Activated T-cell treated with anti-CD3 and anti-CD28 coated beads for 1 hour (primary cell): ENCODE results near the gene KCNS1.

ENCODE experiments used
- DNase-seq: peaks from one replicate; pipeline ENCODE4 v3.0.0-alpha.2; 2020; ENCODE audit warnings: low read depth

The KCNS1 gene

DNA sequence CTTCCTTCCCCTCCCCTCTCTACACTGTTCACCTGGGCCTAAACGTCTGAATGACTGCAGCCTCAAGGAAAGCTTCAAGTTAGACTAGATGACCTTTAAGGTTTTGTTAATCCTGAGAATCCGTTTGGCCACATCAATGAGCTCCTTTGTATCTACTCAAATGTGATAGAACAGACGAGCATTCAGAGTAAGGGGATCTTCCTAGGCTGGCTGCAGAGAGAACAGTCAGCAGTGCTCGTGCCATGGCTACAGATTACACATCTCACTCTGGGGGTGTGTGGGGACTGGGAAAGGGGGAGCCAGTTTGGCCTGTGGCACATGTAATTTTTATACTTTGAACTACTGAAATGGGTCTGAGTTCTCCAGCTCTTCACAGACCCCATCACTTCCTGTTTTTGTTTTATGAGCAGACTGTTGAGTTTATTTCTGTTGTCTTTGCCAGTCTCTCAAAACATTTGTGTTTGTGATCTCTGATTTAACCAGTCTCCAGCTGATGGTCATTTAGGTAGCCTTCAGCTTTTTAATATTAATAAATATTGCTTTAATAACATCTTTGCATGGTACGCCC, 50.9 kb downstream of the KCNS1 start:
- no peak for DNase-seq

DNA sequence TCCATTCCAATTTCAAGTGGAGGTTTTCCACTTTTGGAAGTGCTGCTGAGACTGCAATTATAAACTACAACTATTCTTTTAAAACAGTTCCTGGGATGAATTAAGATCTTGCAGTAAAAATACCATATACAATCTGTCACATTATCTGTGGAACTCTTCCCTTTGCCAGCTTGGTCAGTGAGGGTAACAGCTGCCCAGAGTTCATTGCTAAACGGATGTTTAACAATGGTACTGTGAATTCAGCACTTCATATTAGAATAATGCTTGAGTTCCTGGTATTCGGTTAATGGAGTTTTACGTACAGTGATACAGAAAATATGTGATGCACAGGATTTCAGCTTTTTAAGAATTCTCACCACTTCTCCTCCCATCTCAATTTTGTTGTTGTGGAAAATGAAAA, 51.5 kb downstream of the KCNS1 start:
- no peak for DNase-seq

- DNase-seq: no peak
These were observed 53.3 kb downstream of the KCNS1 start for GRCh38 chr20:45047581-45048119.

- DNase-seq: no peak
These were observed 56.3 kb downstream of the KCNS1 start for GRCh38 chr20:45044601-45045000.

- DNase-seq: no peak
These were observed 56.8 kb downstream of the KCNS1 start for GRCh38 chr20:45044084-45044573.

DNA sequence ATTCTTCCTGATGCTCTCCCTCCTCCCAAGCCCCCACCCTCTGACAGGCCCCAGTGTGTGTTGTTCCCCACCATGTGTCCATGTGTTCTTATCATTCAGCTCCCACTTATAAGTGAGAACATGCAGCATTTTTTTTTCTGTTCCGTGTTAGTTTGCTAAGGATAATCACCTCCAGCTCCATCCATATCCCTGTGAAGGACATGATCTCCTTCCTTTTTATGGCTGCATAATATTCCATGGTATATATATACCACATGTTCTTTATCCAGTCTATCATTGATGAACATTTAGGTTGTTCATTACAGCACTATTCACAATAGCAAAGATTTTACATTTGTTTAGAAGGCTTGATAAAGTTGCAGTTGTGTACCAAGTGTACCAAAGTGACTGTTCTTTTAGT, 57.9 kb downstream of the KCNS1 start:
- no peak for DNase-seq
